ENCODE measurements around the gene FBN3.

Gene FBN3

GRCh38 chr19:8148410-8149260, 757 bp downstream of the FBN3 start:
- DNase-seq = no peak

GRCh38 chr19:8148088-8148409, 1.3 kb downstream of the FBN3 start:
- no peak for DNase-seq

GRCh38 chr19:8147582-8147978, 1.8 kb downstream of the FBN3 start:
- DNase-seq = no peak

- DNase-seq = no peak
Observed at GRCh38 chr19:8146877-8147581, 2.4 kb downstream of the FBN3 start.

- no peak for DNase-seq
Observed at GRCh38 chr19:8144273-8144995, 5.0 kb downstream of the FBN3 start.

- DNase-seq = no peak
Observed at GRCh38 chr19:8143041-8143440, 6.4 kb downstream of the FBN3 start.

- no peak for DNase-seq
Observed at GRCh38 chr19:8142513-8142900, 6.9 kb downstream of the FBN3 start.

GRCh38 chr19:8141726-8142512, 7.5 kb downstream of the FBN3 start:
- DNase-seq = no peak

GRCh38 chr19:8138201-8138600, 11.2 kb downstream of the FBN3 start:
- DNase-seq = no peak

GRCh38 chr19:8137425-8137824, 12.0 kb downstream of the FBN3 start:
- no peak for DNase-seq

GRCh38 chr19:8135946-8136618, 13.3 kb downstream of the FBN3 start:
- no peak for DNase-seq

GRCh38 chr19:8132858-8133458, 16.4 kb downstream of the FBN3 start:
- no peak for DNase-seq

- DNase-seq = no peak
Observed at GRCh38 chr19:8131517-8131916, 17.9 kb downstream of the FBN3 start.

- no peak for DNase-seq
Observed at GRCh38 chr19:8129061-8129618, 20.3 kb downstream of the FBN3 start.

GRCh38 chr19:8128551-8128950, 20.8 kb downstream of the FBN3 start:
- DNase-seq = no peak

- no peak for DNase-seq
Observed at GRCh38 chr19:8127311-8127710, 22.1 kb downstream of the FBN3 start.

GRCh38 chr19:8126511-8126910, 22.9 kb downstream of the FBN3 start:
- DNase-seq = no peak

- no peak for DNase-seq
Observed at GRCh38 chr19:8126008-8126407, 23.4 kb downstream of the FBN3 start.

GRCh38 chr19:8123683-8124082, 25.7 kb downstream of the FBN3 start:
- DNase-seq = no peak

GRCh38 chr19:8120636-8121480, 28.5 kb downstream of the FBN3 start:
- no peak for DNase-seq

- DNase-seq = no peak
Observed at GRCh38 chr19:8117991-8118390, 31.4 kb downstream of the FBN3 start.
